Neural cell (in vitro differentiated cells): ENCODE measurements around the gene ME3. TPM values are rescaled to one million over a fixed set of nuclear protein-coding genes. Genes with fewer than 3 reads are reported as not detected.

Experiments
- H2AFZ ChIP-seq: fragments of 200-600, 300-800 bp; sonication (generic), shearing (Covaris generic); 2 replicates; pipeline ENCODE4 v1.6.0; 2014; ENCODE audit warnings: low read depth, mild to moderate bottlenecking, antibody characterized with exemption, low read length, moderate library complexity
- H3F3A ChIP-seq: fragments of 200-600 bp; shearing (Covaris generic); 2 replicates; pipeline ENCODE4 v1.6.1; 2016; ENCODE audit warnings: mild to moderate bottlenecking, moderate library complexity, mixed read lengths, antibody characterized with exemption, low read length; ENCODE audit not compliant: insufficient read depth, poor library complexity, severe bottlenecking
- H3K27ac ChIP-seq: fragments of 200-600, 300-800 bp; sonication (generic), shearing (Covaris generic); 2 replicates; pipeline ENCODE4 v1.5.1; 2014; ENCODE audit warnings: mild to moderate bottlenecking, low read length, moderate library complexity
- H3K27me3 ChIP-seq: fragments of 300-800, 200-600 bp; sonication (generic), shearing (Covaris generic); 2 replicates; pipeline ENCODE4 v1.6.0; 2014; ENCODE audit warnings: mild to moderate bottlenecking, low read depth, low read length, moderate library complexity; ENCODE audit not compliant: insufficient read depth
- H3K36me3 ChIP-seq: fragments of 300-800, 200-600 bp; sonication (generic), shearing (Covaris generic); 2 replicates; pipeline ENCODE4 v1.5.1; 2014; ENCODE audit warnings: mild to moderate bottlenecking, antibody characterized with exemption, low read length, moderate library complexity; ENCODE audit not compliant: insufficient read depth
- H3K4me2 ChIP-seq: fragments of 300-800, 200-600 bp; sonication (generic), shearing (Covaris generic); 2 replicates; pipeline ENCODE4 v1.6.0; 2014; ENCODE audit warnings: mild to moderate bottlenecking, low read length
- H3K4me3 ChIP-seq: fragments of 300-800, 200-600 bp; sonication (generic), shearing (Covaris generic); 2 replicates; pipeline ENCODE4 v1.5.1; 2014; ENCODE audit warnings: mild to moderate bottlenecking, low read length, moderate library complexity
- H3K79me2 ChIP-seq: fragments of 200-600 bp; shearing (Covaris generic); replicated peaks from 2 replicates; pipeline ENCODE4 v1.6.0; 2014; ENCODE audit warnings: mild to moderate bottlenecking, low read length, moderate library complexity; ENCODE audit not compliant: insufficient read depth
- H3K9ac ChIP-seq: fragments of 300-800, 200-600 bp; sonication (generic), shearing (Covaris generic); 2 replicates; pipeline ENCODE4 v1.6.1; 2016; ENCODE audit warnings: mild to moderate bottlenecking, low read length, mixed read lengths
- H3K9me2 ChIP-seq: fragments of 200-600 bp; shearing (Covaris generic); 2 replicates; pipeline ENCODE4 v1.6.1; 2016; ENCODE audit warnings: mild to moderate bottlenecking, low read length, mixed read lengths; ENCODE audit not compliant: insufficient read depth
- H3K9me3 ChIP-seq: fragments of 200-600, 300-800 bp; sonication (generic), shearing (Covaris generic); 2 replicates; pipeline ENCODE4 v1.6.1; 2016; ENCODE audit warnings: mild to moderate bottlenecking, mixed run types, low read length, moderate library complexity, mixed read lengths
- H4K20me1 ChIP-seq: fragments of 200-600 bp; shearing (Covaris generic); 2 replicates; pipeline ENCODE4 v1.6.1; 2016; ENCODE audit warnings: mild to moderate bottlenecking, mixed run types; ENCODE audit not compliant: insufficient read depth
- EP300 ChIP-seq: fragments of 450-650 bp; conservative IDR thresholded peaks from 2 replicates; pipeline ENCODE4 v1.6.1; 2014; ENCODE audit warnings: antibody characterized with exemption, mild to moderate bottlenecking, moderate library complexity; ENCODE audit not compliant: poor library complexity, severe bottlenecking
- EZH2 ChIP-seq: fragments of 200-600, 300-800 bp; shearing (Covaris generic), sonication (generic); IDR thresholded peaks from 2 replicates; pipeline ENCODE4 v1.6.1; 2014; ENCODE audit warnings: antibody characterized with exemption, low read length, borderline replicate concordance, mild to moderate bottlenecking; ENCODE audit not compliant: insufficient read depth, poor library complexity, severe bottlenecking
- MXI1 ChIP-seq: fragments of 450-650 bp; conservative IDR thresholded peaks from 2 replicates; pipeline ENCODE4 v1.6.1; 2014; ENCODE audit warnings: antibody characterized with exemption, mild to moderate bottlenecking; ENCODE audit not compliant: poor library complexity, severe bottlenecking
- POLR2AphosphoS5 ChIP-seq: IDR thresholded peaks from 2 replicates; pipeline ENCODE4 v1.6.1; 2012
- SMC3 ChIP-seq: fragments of 450-650 bp; conservative IDR thresholded peaks from 2 replicates; pipeline ENCODE4 v1.6.1; 2014; ENCODE audit warnings: antibody characterized with exemption, mild to moderate bottlenecking, moderate library complexity; ENCODE audit not compliant: poor library complexity
- TAF1 ChIP-seq: IDR thresholded peaks from 2 replicates; pipeline ENCODE4 v1.6.1; 2012; ENCODE audit warnings: low read depth
- polyA plus RNA-seq: library from polyadenylated mRNA; depleted of rRNA; stranded (reverse); fragments of >200 nt; gene quantifications from 2 replicates; pipeline ENCODE4 v1.2.3, GENCODE V29; 2014
- TF ChIP-seq, protein P1 (sequence below): fragments of 450-650 bp; IDR thresholded peaks from 2 replicates; pipeline ENCODE4 v1.5.1; 2014; ENCODE audit warnings: antibody characterized with exemption, mild to moderate bottlenecking, moderate library complexity; ENCODE audit not compliant: poor library complexity, severe bottlenecking
- TF ChIP-seq, protein P2 (sequence below): IDR thresholded peaks from 2 replicates; pipeline ENCODE4 v1.6.1; 2012; ENCODE audit warnings: borderline replicate concordance

Gene ME3
- polyA plus RNA-seq, 1 donor from 2014 or later: 2.1 TPM

DNA sequence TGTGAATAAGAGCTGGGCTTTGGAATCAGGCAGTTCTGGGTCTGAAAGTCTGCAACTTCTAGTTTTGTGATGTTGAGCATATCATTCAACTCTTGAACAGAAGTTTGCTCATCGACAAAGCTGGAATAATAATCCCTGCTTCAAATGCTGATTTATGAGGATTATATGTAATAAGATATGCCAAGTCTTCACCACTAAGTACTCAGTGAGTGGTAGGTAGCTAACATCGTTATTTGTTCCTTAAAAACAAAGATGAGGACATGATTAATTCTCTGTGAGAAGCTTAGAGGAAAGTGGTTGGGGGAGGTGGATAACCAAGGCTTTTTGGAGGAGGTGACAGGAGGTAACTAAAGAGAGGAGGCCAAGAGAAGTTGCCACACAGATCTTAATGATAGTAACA is 96.5 kb downstream of the ME3 start:
- no peak overlapping the region for H2AFZ ChIP-seq
- H3K9me3 ChIP-seq: no peaks in the 10 kb centered on the region
- H3K79me2 ChIP-seq: no peaks in the 10 kb centered on the region
- TF ChIP-seq MXI1: no peak
- no peak for TF ChIP-seq EZH2
- no peak overlapping the region for H3K4me3 ChIP-seq
- H3K9me2 ChIP-seq: no peaks in the 10 kb centered on the region
- no peaks in the 10 kb centered on the region for H4K20me1 ChIP-seq
- H3K9ac ChIP-seq: no peak overlapping the region
- no peak overlapping the region for H3K27ac ChIP-seq
- no peaks in the 10 kb centered on the region for H3K36me3 ChIP-seq
- no peaks in the 10 kb centered on the region for H3K27me3 ChIP-seq
- H3F3A ChIP-seq: no peaks in the 10 kb centered on the region
- H3K4me2 ChIP-seq: no peak overlapping the region

DNA sequence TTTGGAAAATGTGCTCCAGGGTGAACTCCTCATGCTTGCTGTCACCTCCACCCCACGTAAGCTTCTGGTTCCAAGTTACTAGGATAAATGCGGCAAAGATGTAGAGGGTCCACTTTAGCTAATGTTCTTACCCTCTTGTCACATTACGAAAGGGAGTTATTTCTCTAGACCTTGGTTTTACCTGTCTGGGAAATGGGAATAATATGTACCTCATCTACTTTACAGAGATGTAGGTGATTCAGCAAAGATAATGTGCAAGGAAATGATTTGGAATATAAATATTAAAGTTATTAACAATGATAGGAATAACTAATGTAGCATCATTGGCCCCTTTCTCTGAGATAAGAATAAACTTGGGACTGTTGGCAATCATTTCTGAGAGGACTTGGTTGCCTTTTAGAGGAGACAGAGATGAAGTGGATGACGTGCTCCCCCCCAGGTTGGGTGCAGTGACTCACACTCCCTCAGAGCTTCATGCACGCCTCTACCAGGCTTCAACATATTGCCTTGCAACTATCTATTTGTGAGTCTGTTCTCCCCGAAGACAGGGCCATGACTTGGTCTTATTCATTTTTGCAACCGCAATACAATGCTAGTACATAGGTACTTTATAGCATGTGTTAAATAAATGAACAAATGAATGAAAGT is 97.1 kb downstream of the ME3 start:
- H3K4me3 ChIP-seq: no peak overlapping the region
- no peak overlapping the region for H3K9ac ChIP-seq
- no peaks in the 10 kb centered on the region for H3K9me3 ChIP-seq
- no peaks in the 10 kb centered on the region for H3F3A ChIP-seq
- no peaks in the 10 kb centered on the region for H3K36me3 ChIP-seq
- no peak overlapping the region for H3K27ac ChIP-seq
- no peaks in the 10 kb centered on the region for H4K20me1 ChIP-seq
- H3K27me3 ChIP-seq: no peaks in the 10 kb centered on the region
- no peak overlapping the region for H3K4me2 ChIP-seq
- H3K79me2 ChIP-seq: no peaks in the 10 kb centered on the region
- no peaks in the 10 kb centered on the region for H3K9me2 ChIP-seq
- no peak overlapping the region for H2AFZ ChIP-seq
- no peak for TF ChIP-seq TAF1
- TF ChIP-seq, protein P1, sequence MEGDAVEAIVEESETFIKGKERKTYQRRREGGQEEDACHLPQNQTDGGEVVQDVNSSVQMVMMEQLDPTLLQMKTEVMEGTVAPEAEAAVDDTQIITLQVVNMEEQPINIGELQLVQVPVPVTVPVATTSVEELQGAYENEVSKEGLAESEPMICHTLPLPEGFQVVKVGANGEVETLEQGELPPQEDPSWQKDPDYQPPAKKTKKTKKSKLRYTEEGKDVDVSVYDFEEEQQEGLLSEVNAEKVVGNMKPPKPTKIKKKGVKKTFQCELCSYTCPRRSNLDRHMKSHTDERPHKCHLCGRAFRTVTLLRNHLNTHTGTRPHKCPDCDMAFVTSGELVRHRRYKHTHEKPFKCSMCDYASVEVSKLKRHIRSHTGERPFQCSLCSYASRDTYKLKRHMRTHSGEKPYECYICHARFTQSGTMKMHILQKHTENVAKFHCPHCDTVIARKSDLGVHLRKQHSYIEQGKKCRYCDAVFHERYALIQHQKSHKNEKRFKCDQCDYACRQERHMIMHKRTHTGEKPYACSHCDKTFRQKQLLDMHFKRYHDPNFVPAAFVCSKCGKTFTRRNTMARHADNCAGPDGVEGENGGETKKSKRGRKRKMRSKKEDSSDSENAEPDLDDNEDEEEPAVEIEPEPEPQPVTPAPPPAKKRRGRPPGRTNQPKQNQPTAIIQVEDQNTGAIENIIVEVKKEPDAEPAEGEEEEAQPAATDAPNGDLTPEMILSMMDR: no peak
- no peak for TF ChIP-seq EP300
- TF ChIP-seq POLR2AphosphoS5: no peak
- no peak for TF ChIP-seq EZH2
- no peak for TF ChIP-seq SMC3
- TF ChIP-seq, protein P2, sequence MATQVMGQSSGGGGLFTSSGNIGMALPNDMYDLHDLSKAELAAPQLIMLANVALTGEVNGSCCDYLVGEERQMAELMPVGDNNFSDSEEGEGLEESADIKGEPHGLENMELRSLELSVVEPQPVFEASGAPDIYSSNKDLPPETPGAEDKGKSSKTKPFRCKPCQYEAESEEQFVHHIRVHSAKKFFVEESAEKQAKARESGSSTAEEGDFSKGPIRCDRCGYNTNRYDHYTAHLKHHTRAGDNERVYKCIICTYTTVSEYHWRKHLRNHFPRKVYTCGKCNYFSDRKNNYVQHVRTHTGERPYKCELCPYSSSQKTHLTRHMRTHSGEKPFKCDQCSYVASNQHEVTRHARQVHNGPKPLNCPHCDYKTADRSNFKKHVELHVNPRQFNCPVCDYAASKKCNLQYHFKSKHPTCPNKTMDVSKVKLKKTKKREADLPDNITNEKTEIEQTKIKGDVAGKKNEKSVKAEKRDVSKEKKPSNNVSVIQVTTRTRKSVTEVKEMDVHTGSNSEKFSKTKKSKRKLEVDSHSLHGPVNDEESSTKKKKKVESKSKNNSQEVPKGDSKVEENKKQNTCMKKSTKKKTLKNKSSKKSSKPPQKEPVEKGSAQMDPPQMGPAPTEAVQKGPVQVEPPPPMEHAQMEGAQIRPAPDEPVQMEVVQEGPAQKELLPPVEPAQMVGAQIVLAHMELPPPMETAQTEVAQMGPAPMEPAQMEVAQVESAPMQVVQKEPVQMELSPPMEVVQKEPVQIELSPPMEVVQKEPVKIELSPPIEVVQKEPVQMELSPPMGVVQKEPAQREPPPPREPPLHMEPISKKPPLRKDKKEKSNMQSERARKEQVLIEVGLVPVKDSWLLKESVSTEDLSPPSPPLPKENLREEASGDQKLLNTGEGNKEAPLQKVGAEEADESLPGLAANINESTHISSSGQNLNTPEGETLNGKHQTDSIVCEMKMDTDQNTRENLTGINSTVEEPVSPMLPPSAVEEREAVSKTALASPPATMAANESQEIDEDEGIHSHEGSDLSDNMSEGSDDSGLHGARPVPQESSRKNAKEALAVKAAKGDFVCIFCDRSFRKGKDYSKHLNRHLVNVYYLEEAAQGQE: no peak
